Psoas muscle (tissue), 8 donors: ENCODE results near the gene LZIC. TPM values are rescaled to one million over a fixed set of nuclear protein-coding genes. Genes with fewer than 3 reads are reported as not detected.

Experiments
- ATAC-seq, 4 donors: fragments of 200-7000 bp; cut with Tn5 transposase; one replicate each; pipeline ENCODE4 v1.9.1; 2020; ENCODE audit warnings: moderate library complexity in 3 of 4, mild to moderate bottlenecking in 2 of 4
- DNase-seq, 2 donors: peaks; one replicate each; pipeline ENCODE4 v3.0.0-alpha.2; 2020
- H3K27ac ChIP-seq: fragments of 200-600 bp; one replicate; pipeline ENCODE4 v1.8.0; 2022
- H3K27me3 ChIP-seq, 3 donors: fragments of 200-600 bp in 1 of 3; one replicate each; pipeline versions ENCODE4 v1.6.1 to v1.8.0; 2013 to 2022; ENCODE audit warnings: low read length in 2 of 3, mild to moderate bottlenecking in 2 of 3, moderate library complexity in 1 of 3; ENCODE audit not compliant: insufficient read depth in 3 of 3
- H3K36me3 ChIP-seq, 2 donors: fragments of 200-600 bp in 1 of 2; one replicate each; pipeline versions ENCODE4 v1.6.1 to v1.8.0; 2013 to 2022; ENCODE audit warnings: low read depth in 1 of 2, mild to moderate bottlenecking in 1 of 2, moderate library complexity in 1 of 2; ENCODE audit not compliant: insufficient read depth in 1 of 2
- H3K4me1 ChIP-seq: fragments of 200-600 bp; one replicate; pipeline ENCODE4 v1.8.0; 2022
- H3K4me3 ChIP-seq: fragments of 200-600 bp; one replicate; pipeline ENCODE4 v1.8.0; 2022; ENCODE audit warnings: mild to moderate bottlenecking
- H3K9me3 ChIP-seq: fragments of 200-600 bp; one replicate; pipeline ENCODE4 v1.8.0; 2022
- CTCF ChIP-seq: fragments of 200-600 bp; IDR thresholded peaks from one replicate; pipeline ENCODE4 v1.8.0; 2022; ENCODE audit warnings: antibody characterized with exemption
- WGBS, 3 donors: extraction: QIAGEN DNeasy Blood & Tissue Kit; methylation state at CpG; one replicate each; pipeline versions ENCODE4 v1.1.6 to v1.1.7; 2013; 5-methylcytosine and 5-hydroxymethylcytosine counted together
- intact Hi-C, 2 donors: fragments of 100-400 bp; cut with DNase I; formaldehyde crosslinking; loops; one replicate each; pipeline versions ENCODE4 v1.11.0 to v1.14.2; 2022
- polyA plus RNA-seq, 3 donors: library from polyadenylated mRNA; stranded (reverse); fragments of 200-250 nt; gene quantifications; one replicate each; pipeline ENCODE4 v1.2.3, GENCODE V29; 2013
- total RNA-seq, 4 donors: library from RNA; stranded (reverse); fragmentation: NEBNext Ultra II Directional in 2 of 4; extraction: Animal tissue kit (Norgen Biotek cat#: 25700) in 2 of 4; gene quantifications; one replicate each; pipeline versions ENCODE4 v1.2.1 to v1.2.4, GENCODE V29; 2021 to 2023
- donor health status: healthy with polysubstance abuse.
- donor health status: DM: no; HTN: no; CAD: no; lungs with moderate emphysema.
- donor health status: Bipolar disorder and iron deficiency.
- donor health status: healthy.
- donor health status: DM: yes; HTN: yes; CAD: no.
- donor health status: DM: no; HTN: no; CAD: no.
- donor health status: DM: no; HTN: no; CAD: no.
- donor health status: DM: yes; HTN: yes; CAD: no.

Gene LZIC
- total and polyA plus RNA-seq, 7 donors = 17.3 to 37.5 (median 23.3) TPM

DNA sequence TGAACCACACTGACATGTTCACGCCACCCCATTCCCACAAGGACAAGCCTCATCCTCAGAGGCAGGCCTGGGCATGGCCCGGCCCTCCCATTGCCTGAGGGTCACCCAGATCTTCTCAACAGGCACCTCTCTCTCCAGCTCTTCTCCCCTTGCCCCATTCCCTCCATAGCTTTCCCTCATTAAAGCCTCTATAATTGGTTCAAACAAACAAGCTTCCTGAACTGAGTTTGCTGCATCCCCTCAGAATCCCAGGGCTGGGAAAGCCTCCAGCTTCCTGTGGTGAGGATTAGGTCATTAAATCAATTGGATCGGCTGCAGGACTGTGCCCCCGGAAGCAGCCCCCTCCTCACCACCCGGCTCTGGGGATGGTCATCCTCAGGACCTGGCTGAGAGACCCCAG lies 52.0 kb downstream of the LZIC start:
- 52 to 57% (median 56%) methylated on average over 5 of the region's 5 CpGs for WGBS, 3 donors
- H3K27ac ChIP-seq = peak overlapping the region; percentile 69
- DNase-seq (peak in 1 of 2 donors; percentile 35), ATAC-seq (peak in 1 of 4 donors; percentile 24)
- no peak for TF ChIP-seq CTCF
- no peaks in the 10 kb centered on the region for H3K36me3 ChIP-seq
- no peaks in the 10 kb centered on the region for H3K27me3 ChIP-seq
- no peak overlapping the region for H3K4me3 ChIP-seq
- H3K4me1 ChIP-seq = peaks cover 16% of the 10 kb centered on the region
- intact Hi-C loops = no loop called here
- H3K9me3 ChIP-seq = no peaks in the 10 kb centered on the region

DNA sequence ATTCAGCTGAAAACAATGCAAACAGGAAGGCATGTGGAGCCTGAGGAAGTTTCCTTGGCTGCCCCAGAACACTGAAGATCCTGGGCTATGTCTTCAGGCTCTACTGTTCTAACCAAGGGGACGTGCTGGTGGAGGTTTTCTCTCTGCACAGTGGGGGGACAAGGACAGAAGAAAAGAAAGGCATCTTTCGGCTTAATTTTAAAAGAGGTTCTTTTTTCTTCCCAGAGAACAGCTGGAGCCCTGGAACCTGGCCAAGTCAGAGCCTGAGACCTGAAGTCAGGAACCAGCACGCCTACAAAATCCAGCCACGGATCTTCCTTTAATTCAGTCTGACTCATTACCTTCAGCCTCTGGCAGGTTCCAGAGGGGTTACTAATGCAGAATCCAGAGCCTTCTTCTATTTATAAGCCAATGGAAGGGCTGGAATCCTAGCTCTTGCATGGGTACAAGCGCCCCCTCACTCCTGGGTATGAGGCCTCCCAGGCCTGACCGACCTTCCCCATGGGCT lies 52.9 kb downstream of the LZIC start:
- Histone ChIP-seq H3K27me3 (no peaks in the 10 kb centered on the region), H3K9me3 (no peaks in the 10 kb centered on the region), H3K27ac (peak overlapping the region; percentile 69), H3K4me1 (peaks cover 16% of the 10 kb centered on the region), H3K36me3 (no peaks in the 10 kb centered on the region), H3K4me3 (no peak overlapping the region)
- WGBS, 3 donors = 32 to 42% (median 34%) methylated on average over 6 of the region's 6 CpGs
- no peak for TF ChIP-seq CTCF
- ATAC-seq (peak; percentile 87 to 93 (median 91)), DNase-seq (peak; percentile 45 to 74)
- intact Hi-C loops = no loop called here

DNA sequence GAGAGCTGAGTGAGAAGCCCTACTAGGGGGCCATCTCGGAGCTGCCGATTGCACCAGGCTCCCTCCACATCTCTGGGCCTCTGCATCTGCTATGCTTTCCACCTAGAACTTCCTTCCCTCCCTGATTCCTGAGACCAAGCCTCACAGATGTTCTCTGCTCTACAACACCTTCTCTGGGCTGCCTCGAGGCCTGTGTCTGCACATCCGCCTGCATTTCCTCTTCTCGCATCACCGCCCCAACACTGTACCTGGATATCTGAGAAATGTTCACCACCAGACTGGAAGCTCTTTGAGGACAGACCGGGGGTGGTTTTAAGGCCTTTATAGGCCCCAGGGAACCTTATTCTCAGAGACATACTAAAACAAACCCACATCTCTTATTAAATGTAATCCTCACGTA lies 53.8 kb downstream of the LZIC start:
- Histone ChIP-seq H3K4me3 (no peak overlapping the region), H3K36me3 (no peaks in the 10 kb centered on the region), H3K27me3 (no peaks in the 10 kb centered on the region), H3K9me3 (no peaks in the 10 kb centered on the region), H3K27ac (peak overlapping the region; percentile 69), H3K4me1 (peaks cover 16% of the 10 kb centered on the region)
- WGBS, 3 donors = 79 to 86% (median 84%) methylated on average over 8 of the region's 8 CpGs
- TF ChIP-seq CTCF = no peak
- ATAC-seq = no peak
- intact Hi-C loops = no loop called here
- DNase-seq = peak in 1 of 2 donors; percentile 12

GRCh38 chr1:9888886-9889285 lies 54.3 kb downstream of the LZIC start:
- Histone ChIP-seq H3K27ac (no peak overlapping the region), H3K4me1 (peaks cover 16% of the 10 kb centered on the region), H3K27me3 (no peaks in the 10 kb centered on the region), H3K4me3 (no peak overlapping the region), H3K36me3 (no peaks in the 10 kb centered on the region), H3K9me3 (no peaks in the 10 kb centered on the region)
- no peak for ATAC-seq
- no peak for TF ChIP-seq CTCF
- 79 to 87% (median 85%) methylated on average over 9 of the region's 9 CpGs for WGBS, 3 donors
- DNase-seq = peak in 1 of 2 donors; percentile 24
- intact Hi-C loops = no loop called here

DNA sequence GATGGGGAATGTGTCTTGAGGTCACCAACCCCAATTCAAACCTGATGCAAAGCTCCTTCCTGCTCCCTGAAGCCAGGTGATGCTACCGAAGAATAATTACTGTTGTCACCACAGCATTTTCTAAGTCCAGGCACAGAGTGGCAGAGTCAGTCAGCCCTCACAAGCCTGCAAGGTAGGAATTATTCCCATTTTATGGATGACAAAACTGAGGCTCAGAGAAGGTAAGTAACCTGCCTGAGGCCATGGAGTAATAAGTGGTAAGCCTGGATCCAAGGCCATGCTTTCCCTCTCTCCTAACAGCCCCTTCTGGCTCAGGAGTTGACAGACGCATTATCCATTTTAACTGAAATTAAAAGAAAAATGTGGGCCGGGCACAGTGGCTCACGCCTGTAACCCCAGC lies 56.1 kb downstream of the LZIC start:
- 91 to 94% (median 92%) methylated on average over 4 of the region's 4 CpGs for WGBS, 3 donors
- no peak overlapping the region for H3K4me3 ChIP-seq
- H3K36me3 ChIP-seq = no peaks in the 10 kb centered on the region
- DNase-seq = no peak
- no peaks in the 10 kb centered on the region for H3K27me3 ChIP-seq
- no peak for ATAC-seq
- intact Hi-C loops = loop anchor here in 1 of 2 donors (2.0 kb wide), 1 partner anchor 32 kb away; no protein-coding TSS in a partner anchor
- no peak for TF ChIP-seq CTCF
- no peaks in the 10 kb centered on the region for H3K9me3 ChIP-seq
- H3K4me1 ChIP-seq = peaks cover 16% of the 10 kb centered on the region
- no peak overlapping the region for H3K27ac ChIP-seq
